ENCODE data around the gene CLCN4.

CLCN4 gene

DNA sequence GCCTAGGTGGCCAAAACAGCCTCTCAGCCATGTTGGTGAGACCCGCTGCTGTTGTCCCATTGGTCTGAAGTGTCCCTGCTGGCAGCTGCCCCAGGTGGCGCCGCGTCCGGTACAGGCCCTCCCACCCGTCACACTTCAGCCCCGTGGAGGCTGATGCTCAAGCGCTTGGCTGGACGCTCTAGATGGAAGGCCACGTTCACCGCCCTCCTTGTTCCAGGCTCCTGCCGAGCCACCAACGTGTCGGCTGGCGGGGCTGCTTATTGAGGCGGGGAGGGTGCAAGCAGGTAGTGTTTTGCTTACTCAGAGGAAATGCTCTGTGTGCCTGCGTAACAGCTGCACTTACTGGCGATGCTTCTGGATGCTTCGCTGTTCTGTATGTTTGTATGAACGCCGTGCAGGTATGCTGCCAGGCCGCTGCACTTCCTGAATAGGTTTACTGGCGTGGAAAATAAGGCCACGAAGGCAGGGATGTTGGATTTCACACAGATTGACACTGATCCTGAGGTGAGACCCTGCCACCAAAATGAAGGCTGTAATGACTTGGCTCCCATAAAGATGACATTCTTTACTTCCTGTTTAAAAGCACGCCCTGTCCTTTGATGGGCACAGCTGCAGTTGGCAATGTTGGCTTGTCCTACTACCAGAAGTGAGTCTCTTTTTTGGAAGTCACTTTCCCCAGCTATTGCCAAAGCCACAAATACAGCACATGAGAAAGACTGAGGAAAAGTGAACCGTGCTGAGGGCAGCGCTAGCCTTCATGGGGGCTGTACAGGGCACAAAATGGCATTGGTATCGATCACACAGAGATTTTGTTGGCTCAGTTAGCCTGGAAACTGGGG is 21.0 kb upstream of the CLCN4 start:
- no peak for ATAC-seq (replicated peaks; ENCODE audit: extremely low read depth, poor library complexity, severe bottlenecking)
- Mint-ChIP-seq H3K4me1 (no peaks in the 10 kb centered on the region), H3K4me3 (no peak overlapping the region), H3K9me3 (no peaks in the 10 kb centered on the region), H3K27ac (ENCODE audit: low read depth) (no peak overlapping the region), H3K36me3 (ENCODE audit: insufficient read depth) (peaks cover 17% of the 10 kb centered on the region), H3K27me3 (no peaks in the 10 kb centered on the region)
- DNase-seq (ENCODE audit: low spot score in 2 of 2) = no peak

DNA sequence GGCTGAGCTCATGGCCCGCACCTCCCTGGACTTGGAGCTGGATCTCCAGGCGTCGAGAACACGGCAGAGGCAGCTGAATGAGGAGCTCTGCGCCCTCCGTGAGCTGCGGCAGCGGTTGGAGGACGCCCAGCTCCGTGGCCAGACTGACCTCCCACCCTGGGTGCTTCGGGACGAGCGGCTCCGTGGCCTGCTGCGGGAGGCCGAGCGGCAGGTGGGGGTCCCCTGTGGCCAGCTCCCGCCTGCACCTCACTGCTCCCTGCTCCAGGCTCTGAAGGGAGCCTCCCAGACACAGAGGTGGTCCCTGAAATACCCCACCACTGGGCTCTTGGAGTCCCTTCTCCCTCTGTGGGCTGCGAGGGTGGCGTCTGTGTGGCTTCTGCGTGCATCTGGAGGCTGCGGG is 18.0 kb upstream of the CLCN4 start:
- H3K4me1 Mint-ChIP-seq = no peaks in the 10 kb centered on the region
- no peak for ATAC-seq (replicated peaks; ENCODE audit: extremely low read depth, poor library complexity, severe bottlenecking)
- no peaks in the 10 kb centered on the region for H3K27me3 Mint-ChIP-seq
- H3K36me3 Mint-ChIP-seq (ENCODE audit: insufficient read depth) = peaks cover 26% of the 10 kb centered on the region
- DNase-seq (ENCODE audit: low spot score in 2 of 2) = no peak
- no peak overlapping the region for H3K27ac Mint-ChIP-seq (ENCODE audit: low read depth)
- H3K4me3 Mint-ChIP-seq = no peak overlapping the region
- no peaks in the 10 kb centered on the region for H3K9me3 Mint-ChIP-seq

DNA sequence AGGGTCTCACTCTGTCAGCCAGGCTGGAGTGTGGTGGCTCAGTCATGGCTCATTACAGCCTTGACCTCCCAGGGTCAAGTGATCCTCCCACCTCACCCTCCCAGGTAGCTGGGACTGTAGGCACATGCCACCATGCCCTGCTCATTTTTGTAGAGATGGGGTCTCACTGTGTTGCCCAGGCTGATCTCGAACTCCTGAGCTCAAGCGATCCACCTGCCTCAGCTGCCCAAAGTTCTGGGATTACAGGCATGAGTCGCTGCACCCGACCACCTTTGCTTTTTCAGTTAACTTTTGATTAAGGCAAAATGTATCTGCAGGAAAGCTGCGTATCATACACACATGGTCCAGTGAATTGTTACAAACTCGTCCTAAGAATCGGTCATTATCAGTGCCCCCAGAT is 16.5 kb upstream of the CLCN4 start:
- no peak overlapping the region for H3K4me3 Mint-ChIP-seq
- H3K27me3 Mint-ChIP-seq = no peaks in the 10 kb centered on the region
- no peak for DNase-seq (ENCODE audit: low spot score in 2 of 2)
- ATAC-seq (replicated peaks; ENCODE audit: extremely low read depth, poor library complexity, severe bottlenecking) = no peak
- H3K27ac Mint-ChIP-seq (ENCODE audit: low read depth) = no peak overlapping the region
- H3K36me3 Mint-ChIP-seq (ENCODE audit: insufficient read depth) = peaks cover 25% of the 10 kb centered on the region
- H3K4me1 Mint-ChIP-seq = no peaks in the 10 kb centered on the region
- no peaks in the 10 kb centered on the region for H3K9me3 Mint-ChIP-seq

DNA sequence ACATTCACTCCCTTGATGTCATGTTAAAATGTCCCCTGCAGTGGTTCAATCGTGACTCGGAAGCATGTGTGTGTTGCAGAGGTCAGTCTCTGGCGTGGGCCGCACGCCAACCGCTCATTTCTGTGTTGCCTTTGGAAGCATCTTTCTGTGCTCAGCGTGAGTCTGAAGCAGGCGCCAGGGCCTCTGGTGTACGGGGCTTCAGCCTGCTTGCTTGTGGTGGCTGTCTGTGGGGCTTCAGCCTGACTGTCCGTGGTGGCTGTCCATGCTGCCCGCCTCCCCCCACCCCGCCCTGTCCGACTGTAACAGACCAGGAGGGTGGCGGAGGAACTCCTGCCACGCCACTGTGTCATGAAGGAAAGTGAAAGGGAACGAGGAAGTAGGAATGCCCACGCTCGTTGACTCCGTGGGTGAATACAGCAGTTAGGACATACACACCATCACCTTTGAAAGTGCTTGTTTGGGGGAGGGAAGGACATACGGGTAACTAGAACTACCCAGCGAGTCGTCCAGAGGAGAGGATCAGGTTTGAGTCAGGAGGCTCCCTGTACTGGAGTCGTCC is 14.7 kb upstream of the CLCN4 start:
- Mint-ChIP-seq H3K27ac (ENCODE audit: low read depth) (no peak overlapping the region), H3K27me3 (no peaks in the 10 kb centered on the region), H3K36me3 (ENCODE audit: insufficient read depth) (peaks cover 22% of the 10 kb centered on the region), H3K4me1 (no peaks in the 10 kb centered on the region), H3K9me3 (peaks cover 6% of the 10 kb centered on the region), H3K4me3 (no peak overlapping the region)
- ATAC-seq (replicated peaks; ENCODE audit: extremely low read depth, poor library complexity, severe bottlenecking) (no peak), DNase-seq (ENCODE audit: low spot score in 2 of 2) (no peak)

DNA sequence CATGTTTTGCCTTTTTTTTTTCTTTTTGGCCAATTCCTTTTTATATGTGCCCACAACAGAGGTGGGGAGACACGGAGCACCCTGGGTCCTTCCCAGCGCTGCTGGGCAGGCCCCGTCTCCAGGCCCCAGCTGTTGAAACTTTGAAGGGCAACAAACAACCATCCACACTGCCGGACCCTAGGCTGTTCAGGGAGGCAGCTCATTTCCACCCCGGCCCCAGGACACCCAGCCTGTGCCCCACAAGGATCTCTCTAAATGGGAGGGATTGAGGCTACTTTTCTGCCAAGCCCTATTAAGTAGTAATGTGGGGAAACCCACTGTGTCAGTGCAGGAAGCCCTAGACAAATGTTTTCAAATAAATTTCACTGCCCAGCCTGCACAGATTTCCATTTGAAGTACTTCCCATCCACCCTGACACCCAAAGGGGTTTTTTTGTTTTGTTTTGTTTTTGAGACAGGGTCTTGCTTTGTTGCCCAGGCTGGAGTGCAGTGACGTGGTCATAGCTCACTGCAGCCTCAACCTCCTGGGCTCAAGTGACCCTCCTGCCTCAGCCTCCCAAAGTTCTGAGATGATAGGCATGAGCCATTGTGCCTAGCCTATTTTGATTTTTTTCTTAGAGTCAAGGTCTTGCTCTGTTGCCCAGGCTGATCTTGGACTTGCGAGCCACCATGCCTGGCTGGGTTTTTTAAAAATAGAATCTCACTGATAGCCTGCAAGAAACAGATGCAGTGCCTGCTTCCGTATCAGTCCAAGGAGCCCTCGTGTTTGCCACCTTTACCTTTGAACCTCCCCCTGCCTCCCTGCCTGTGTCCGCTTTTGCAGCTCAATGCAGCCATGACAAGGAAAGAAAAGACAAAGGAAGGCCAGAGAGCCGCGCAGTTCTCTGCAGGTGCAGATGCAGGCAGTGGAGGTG is 13.4 kb upstream of the CLCN4 start:
- no peak for ATAC-seq (replicated peaks; ENCODE audit: extremely low read depth, poor library complexity, severe bottlenecking)
- no peak overlapping the region for H3K27ac Mint-ChIP-seq (ENCODE audit: low read depth)

DNA sequence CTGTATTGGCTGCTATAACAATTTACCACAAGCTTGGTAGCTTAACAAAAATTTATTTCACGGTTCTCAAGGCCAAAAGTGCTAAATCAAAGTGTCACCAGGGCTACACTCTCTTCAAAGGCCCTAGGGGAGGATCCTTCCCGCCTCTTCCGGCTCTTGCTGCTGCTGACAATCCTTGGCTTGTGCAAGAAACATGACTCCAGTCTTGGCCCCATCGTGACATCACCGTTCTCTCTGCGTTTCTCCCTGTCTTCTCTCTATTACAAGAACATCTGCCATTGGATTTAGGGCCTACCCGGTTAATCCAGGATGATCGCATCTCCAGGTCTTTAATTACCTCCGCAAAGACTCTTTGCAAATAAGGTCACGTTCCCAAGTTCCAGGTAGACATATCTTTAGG is 10.4 kb upstream of the CLCN4 start:
- Mint-ChIP-seq H3K36me3 (ENCODE audit: insufficient read depth) (peaks cover 8% of the 10 kb centered on the region), H3K4me1 (no peaks in the 10 kb centered on the region), H3K27ac (ENCODE audit: low read depth) (no peak overlapping the region), H3K9me3 (peaks cover 6% of the 10 kb centered on the region), H3K4me3 (no peak overlapping the region), H3K27me3 (no peaks in the 10 kb centered on the region)
- DNase-seq (ENCODE audit: low spot score in 2 of 2) (no peak), ATAC-seq (replicated peaks; ENCODE audit: extremely low read depth, poor library complexity, severe bottlenecking) (no peak)

More for the DNA sequence above, 13.4 kb upstream of the CLCN4 start:
- H3K4me3 Mint-ChIP-seq = no peak overlapping the region
- no peak for DNase-seq (ENCODE audit: low spot score in 2 of 2)
- H3K4me1 Mint-ChIP-seq = no peaks in the 10 kb centered on the region
- H3K27me3 Mint-ChIP-seq = no peaks in the 10 kb centered on the region
- H3K9me3 Mint-ChIP-seq = peaks cover 6% of the 10 kb centered on the region
- peaks cover 18% of the 10 kb centered on the region for H3K36me3 Mint-ChIP-seq (ENCODE audit: insufficient read depth)

DNA sequence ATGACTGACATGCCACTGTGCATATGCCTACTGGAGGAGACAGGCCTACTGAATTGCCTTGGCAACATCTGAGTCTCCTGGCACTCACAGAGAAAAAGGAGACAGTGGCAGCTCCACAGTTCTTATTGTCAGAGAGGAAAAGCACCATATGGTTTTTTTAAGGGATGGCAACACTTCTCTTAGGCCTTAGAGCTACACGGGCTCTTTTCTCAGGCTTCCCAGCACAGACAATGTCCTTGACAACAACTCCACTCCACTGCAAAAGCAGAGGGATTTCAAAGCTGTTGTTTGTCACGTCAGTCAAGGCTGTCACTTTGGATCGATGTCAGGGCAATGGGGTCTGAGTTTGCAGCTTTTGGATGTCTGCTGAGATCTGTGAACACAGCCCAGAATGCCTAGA is 4.7 kb upstream of the CLCN4 start:
- peaks cover 22% of the 10 kb centered on the region for H3K27me3 Mint-ChIP-seq
- no peaks in the 10 kb centered on the region for H3K9me3 Mint-ChIP-seq
- no peaks in the 10 kb centered on the region for H3K4me1 Mint-ChIP-seq
- no peak overlapping the region for H3K27ac Mint-ChIP-seq (ENCODE audit: low read depth)
- H3K4me3 Mint-ChIP-seq = no peak overlapping the region
- no peaks in the 10 kb centered on the region for H3K36me3 Mint-ChIP-seq (ENCODE audit: insufficient read depth)
- ATAC-seq (replicated peaks; ENCODE audit: extremely low read depth, poor library complexity, severe bottlenecking) (no peak), DNase-seq (ENCODE audit: low spot score in 2 of 2) (no peak)

DNA sequence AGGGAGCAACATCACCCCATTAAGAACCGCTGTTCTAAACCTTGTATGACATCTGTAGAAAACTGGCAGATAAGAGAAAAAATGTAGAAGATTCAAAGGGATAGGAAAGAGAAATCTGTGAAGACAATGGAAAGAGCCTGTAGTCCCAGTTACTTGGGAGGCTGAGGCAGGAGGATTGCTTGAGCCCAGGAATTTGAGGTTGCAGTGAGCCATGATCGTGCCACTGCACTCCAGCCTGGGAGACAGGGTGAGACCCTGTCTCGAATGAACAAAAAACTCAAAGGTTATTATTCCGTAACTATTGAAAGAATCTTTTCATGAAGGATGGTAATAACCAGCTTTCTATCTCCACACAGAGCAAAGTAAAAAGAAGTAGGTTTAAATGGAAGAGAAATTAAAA is 1.6 kb upstream of the CLCN4 start:
- ATAC-seq (replicated peaks; ENCODE audit: extremely low read depth, poor library complexity, severe bottlenecking) (no peak), DNase-seq (ENCODE audit: low spot score in 2 of 2) (no peak)
- Mint-ChIP-seq H3K36me3 (ENCODE audit: insufficient read depth) (no peaks in the 10 kb centered on the region), H3K9me3 (no peaks in the 10 kb centered on the region), H3K4me3 (no peak overlapping the region), H3K27me3 (peaks cover 36% of the 10 kb centered on the region), H3K4me1 (no peaks in the 10 kb centered on the region), H3K27ac (ENCODE audit: low read depth) (no peak overlapping the region)

DNA sequence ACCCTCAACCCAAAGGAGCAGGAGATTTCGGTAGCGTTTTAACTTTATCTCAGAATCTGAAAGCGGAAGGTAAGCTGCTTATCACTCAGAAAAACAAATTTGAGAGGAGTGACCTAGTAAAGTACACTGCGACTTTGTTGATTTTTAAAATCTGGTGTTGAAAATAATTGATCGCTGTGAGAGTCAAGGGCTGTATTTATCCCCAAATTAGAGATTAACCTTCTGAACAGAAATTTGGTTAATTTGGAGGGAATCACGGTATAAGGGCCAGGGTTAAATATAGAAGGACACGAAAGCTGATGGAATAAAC is 212 bp downstream of the CLCN4 start:
- Mint-ChIP-seq H3K27ac (ENCODE audit: low read depth) (no peak overlapping the region), H3K27me3 (peaks cover 49% of the 10 kb centered on the region), H3K4me3 (no peak overlapping the region), H3K36me3 (ENCODE audit: insufficient read depth) (no peaks in the 10 kb centered on the region), H3K9me3 (no peaks in the 10 kb centered on the region), H3K4me1 (no peaks in the 10 kb centered on the region)
- DNase-seq (ENCODE audit: low spot score in 2 of 2) = no peak
- ATAC-seq (replicated peaks; ENCODE audit: extremely low read depth, poor library complexity, severe bottlenecking) = no peak

DNA sequence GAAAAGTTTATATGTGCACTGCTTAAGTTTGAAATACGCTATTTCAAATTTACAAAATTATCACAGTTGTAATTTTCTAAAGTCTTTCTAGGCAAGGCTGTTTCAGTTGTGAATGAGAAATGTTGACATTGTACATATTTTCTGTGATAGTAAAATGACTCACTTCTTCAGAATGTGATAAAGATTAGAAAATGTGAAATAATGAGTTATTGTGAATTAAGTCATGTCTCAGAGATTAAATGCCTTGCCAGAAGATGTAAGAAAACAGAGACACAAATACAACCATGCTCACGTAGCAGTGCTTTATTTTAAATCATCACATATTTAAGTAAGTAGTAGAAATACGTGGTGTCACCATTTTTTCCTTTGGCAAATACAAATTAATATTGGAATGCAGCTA is 768 bp downstream of the CLCN4 start:
- ATAC-seq (replicated peaks; ENCODE audit: extremely low read depth, poor library complexity, severe bottlenecking) (no peak), DNase-seq (ENCODE audit: low spot score in 2 of 2) (no peak)
- no peak overlapping the region for H3K27ac Mint-ChIP-seq (ENCODE audit: low read depth)
- no peak overlapping the region for H3K4me3 Mint-ChIP-seq
- H3K27me3 Mint-ChIP-seq = peaks cover 49% of the 10 kb centered on the region
- no peaks in the 10 kb centered on the region for H3K9me3 Mint-ChIP-seq
- H3K4me1 Mint-ChIP-seq = no peaks in the 10 kb centered on the region
- no peaks in the 10 kb centered on the region for H3K36me3 Mint-ChIP-seq (ENCODE audit: insufficient read depth)

DNA sequence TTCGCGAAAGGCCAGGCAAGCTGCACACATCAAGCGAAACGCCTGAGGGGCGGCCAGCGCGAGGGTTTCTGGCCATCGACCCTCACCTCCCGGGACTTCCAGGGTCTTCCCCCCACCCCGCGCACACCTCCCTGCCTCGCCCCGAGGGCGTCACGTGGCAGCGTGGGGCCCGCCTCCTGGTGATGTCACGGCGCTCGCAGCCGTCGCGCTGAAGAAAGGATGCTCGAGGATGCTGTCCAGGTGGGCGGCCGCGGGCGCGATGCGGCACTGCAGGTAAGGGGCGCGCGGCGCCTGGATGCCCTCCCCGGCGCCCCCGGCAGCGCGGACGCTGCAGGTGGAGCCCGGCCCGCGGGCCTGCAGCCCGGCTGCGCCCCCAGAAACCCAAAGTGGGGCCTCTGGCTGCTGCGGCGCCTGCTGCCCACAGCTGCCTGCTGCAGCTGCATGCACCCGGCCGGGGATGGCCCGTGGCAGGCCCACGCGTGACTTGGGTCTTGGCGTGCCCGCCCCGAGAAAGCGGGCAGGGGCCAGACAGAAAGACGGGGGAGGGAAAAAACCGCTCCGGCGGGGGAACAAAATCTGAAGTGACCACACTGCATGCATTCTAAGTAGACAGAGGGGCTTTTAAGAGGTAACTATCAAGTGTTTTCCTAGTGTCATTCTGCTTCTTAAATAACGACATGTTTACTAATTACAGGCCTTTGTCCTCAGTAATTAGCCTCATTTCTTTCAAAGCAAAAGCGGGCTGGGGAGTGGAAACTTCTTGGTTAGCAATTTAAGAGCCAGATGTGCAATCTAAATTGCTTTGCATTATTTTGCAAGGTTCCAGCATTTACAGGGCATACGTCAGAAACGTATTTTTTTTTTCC is 1.7 kb downstream of the CLCN4 start:
- H3K36me3 Mint-ChIP-seq (ENCODE audit: insufficient read depth) = no peaks in the 10 kb centered on the region
- ATAC-seq (replicated peaks; ENCODE audit: extremely low read depth, poor library complexity, severe bottlenecking) = no peak
- H3K4me3 Mint-ChIP-seq = no peak overlapping the region

DNA sequence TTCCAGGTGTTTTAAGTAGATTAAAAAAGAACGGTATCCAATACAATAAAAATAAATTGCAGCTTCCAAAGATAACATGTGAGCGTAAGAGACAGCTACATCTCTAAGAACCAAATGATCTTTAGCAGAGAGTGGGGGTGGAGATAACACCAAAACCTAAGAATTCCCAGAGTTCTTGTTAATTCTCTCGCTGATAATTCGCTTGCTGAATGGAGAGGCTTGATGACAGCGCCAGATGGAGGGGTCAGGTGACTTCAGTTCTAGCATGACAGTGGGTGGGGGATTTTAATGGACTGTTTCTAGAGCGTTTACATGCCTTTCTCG is 2.3 kb downstream of the CLCN4 start:
- H3K27me3 Mint-ChIP-seq = peaks cover 45% of the 10 kb centered on the region
- no peak overlapping the region for H3K27ac Mint-ChIP-seq (ENCODE audit: low read depth)
- no peaks in the 10 kb centered on the region for H3K36me3 Mint-ChIP-seq (ENCODE audit: insufficient read depth)
- no peaks in the 10 kb centered on the region for H3K4me1 Mint-ChIP-seq
- ATAC-seq (replicated peaks; ENCODE audit: extremely low read depth, poor library complexity, severe bottlenecking) (no peak), DNase-seq (ENCODE audit: low spot score in 2 of 2) (no peak)
- no peaks in the 10 kb centered on the region for H3K9me3 Mint-ChIP-seq
- H3K4me3 Mint-ChIP-seq = no peak overlapping the region

More for the DNA sequence above, 1.7 kb downstream of the CLCN4 start:
- H3K9me3 Mint-ChIP-seq = no peaks in the 10 kb centered on the region
- DNase-seq (ENCODE audit: low spot score in 2 of 2) = no peak
- H3K4me1 Mint-ChIP-seq = no peaks in the 10 kb centered on the region
- peaks cover 45% of the 10 kb centered on the region for H3K27me3 Mint-ChIP-seq
- H3K27ac Mint-ChIP-seq (ENCODE audit: low read depth) = no peak overlapping the region
